K562 (cell line): Measurements from ENCODE around the gene CYLD. TPM values are rescaled to one million over a fixed set of nuclear protein-coding genes. Genes with fewer than 3 reads are reported as not detected.

Experiments used
- ATAC-seq: fragments of 200-7000 bp; cut with Tn5 transposase; 3 replicates; pipeline ENCODE4 v1.9.1; 2020; ENCODE audit warnings: moderate library complexity
- BruUV-seq: library from RNA; stranded (reverse); fragments of 400-500 nt; replicated peaks from 2 replicates; lab custom pipeline; 2021; lab: Mats Ljungman, UMichigan
- CTCF ChIA-PET: fragments of 300-600 bp; formaldehyde crosslinking; extraction: SDS; loops from one replicate; lab custom pipeline; 2021; ENCODE audit warnings: low intra/inter-chr PET ratio; lab: Yijun Ruan, JAX
- POLR2A ChIA-PET: fragments of 300-600, 350-650 bp; sonication (Branson Sonifier 250); formaldehyde crosslinking; extraction: SDS; loops from one replicate; lab custom pipeline; 2021; ENCODE audit warnings: antibody characterized with exemption, inconsistent platforms; lab: Yijun Ruan, JAX
- DNase-seq, 4 experiments: peaks; one replicate each; pipeline versions ENCODE4 v3.0.0 to v3.0.0-alpha.2; 2011 to 2018; ENCODE audit warnings: low spot score in 3 of 4, mixed read lengths in 3 of 4; ENCODE audit errors: extremely low read depth in 1 of 4
- FAIRE-seq: peaks from 2 replicates; lab custom pipeline; 2011; peaks lifted over from hg19 to GRCh38; lab: Jason Lieb, UNC
- H2AFZ ChIP-seq: 2 replicates; pipeline ENCODE4 v1.6.0; 2011; ENCODE audit warnings: low read depth, low read length, control low read depth, inconsistent platforms
- H3K27ac ChIP-seq: fragments of 200-600 bp; 3 replicates; pipeline ENCODE4 v1.8.0; 2011; ENCODE audit warnings: low read depth, mild to moderate bottlenecking, control low read depth, inconsistent platforms, low read length, moderate library complexity, mixed read lengths; ENCODE audit errors: extremely low read depth
- H3K27me3 ChIP-seq, 2 experiments: fragments of 300-600 bp in 1 of 2; 2 replicates in 1 of 2; 3 replicates in 1 of 2; pipeline versions ENCODE4 v1.6.0 to v1.8.0; 2011; ENCODE audit warnings: inconsistent platforms in 2 of 2, low read length in 2 of 2, mild to moderate bottlenecking in 1 of 2, mixed read lengths in 1 of 2, moderate library complexity in 1 of 2; ENCODE audit not compliant: control insufficient read depth in 2 of 2, insufficient read depth in 2 of 2
- H3K36me3 ChIP-seq: fragments of 300-600 bp; 3 replicates; pipeline ENCODE4 v1.8.0; 2011; ENCODE audit warnings: mild to moderate bottlenecking, low read length, inconsistent platforms; ENCODE audit not compliant: control insufficient read depth, insufficient read depth
- H3K4me1 ChIP-seq, 2 experiments: fragments of 200-600 bp in 1 of 2; replicated peaks in 1 of 2; 2 replicates in 1 of 2; 3 replicates in 1 of 2; pipeline versions ENCODE4 v1.5.1 to v1.8.0; 2011; ENCODE audit warnings: inconsistent platforms in 2 of 2, low read length in 2 of 2, mild to moderate bottlenecking in 1 of 2, mixed read lengths in 1 of 2, moderate library complexity in 1 of 2; ENCODE audit not compliant: control insufficient read depth in 2 of 2, insufficient read depth in 2 of 2
- H3K4me2 ChIP-seq: 2 replicates; pipeline ENCODE4 v1.6.1; 2011; ENCODE audit warnings: low read length, control low read depth, inconsistent platforms, mixed read lengths; ENCODE audit not compliant: insufficient read depth
- H3K4me3 ChIP-seq: fragments of 200-600 bp; sonication (generic), shearing (Covaris generic); 2 replicates; pipeline ENCODE4 v1.5.1; 2016; ENCODE audit warnings: control low read depth, inconsistent platforms
- H3K79me2 ChIP-seq: fragments of 200-600 bp; 3 replicates; pipeline ENCODE4 v1.8.0; 2011; ENCODE audit warnings: low read length, inconsistent platforms; ENCODE audit not compliant: control insufficient read depth, insufficient read depth
- H3K9ac ChIP-seq, 2 experiments: 2 replicates each; pipeline versions ENCODE4 v1.6.0 to v1.6.1; 2011; ENCODE audit warnings: low read depth in 2 of 2, low read length in 2 of 2, control low read depth in 1 of 2, inconsistent platforms in 1 of 2, mild to moderate bottlenecking in 1 of 2, mixed read lengths in 1 of 2; ENCODE audit not compliant: insufficient read depth in 1 of 2
- H3K9me1 ChIP-seq: one replicate; pipeline ENCODE4 v1.6.0; 2011; ENCODE audit warnings: inconsistent platforms, mild to moderate bottlenecking, low read length, moderate library complexity; ENCODE audit not compliant: control insufficient read depth, insufficient read depth
- H3K9me3 ChIP-seq: replicated peaks from 2 replicates; pipeline ENCODE4 v1.5.1; 2011; ENCODE audit warnings: low read depth, low read length, inconsistent platforms; ENCODE audit not compliant: control insufficient read depth, insufficient read depth
- H4K20me1 ChIP-seq: replicated peaks from 2 replicates; pipeline ENCODE4 v1.6.1; 2011; ENCODE audit warnings: low read length, inconsistent platforms, mixed read lengths; ENCODE audit not compliant: control insufficient read depth, insufficient read depth
- CHD2 ChIP-seq: IDR thresholded peaks from 2 replicates; pipeline ENCODE4 v1.6.1; 2011; ENCODE audit warnings: low read depth, low read length
- CTCFL ChIP-seq: IDR thresholded peaks from 2 replicates; pipeline ENCODE4 v1.6.1; 2011; ENCODE audit warnings: borderline replicate concordance, low read depth, mild to moderate bottlenecking, moderate library complexity, low read length; ENCODE audit not compliant: insufficient read depth, poor library complexity, severe bottlenecking
- E2F4 ChIP-seq: sonication (generic); formaldehyde crosslinking; IDR thresholded peaks from 2 replicates; pipeline ENCODE4 v1.8.0; 2022; ENCODE audit warnings: mild to moderate bottlenecking, low read depth, missing genetic modification reagents
- ELF1 ChIP-seq: fragments of 200-800 bp; sonication (Bioruptor generic); IDR thresholded peaks from 2 replicates; pipeline ENCODE4 v1.6.1; 2016; ENCODE audit warnings: missing genetic modification characterization, missing compliant biosample characterization
- GTF2A2 ChIP-seq: IDR thresholded peaks from 2 replicates; pipeline ENCODE4 v1.6.1; 2016; ENCODE audit warnings: mild to moderate bottlenecking, missing genetic modification characterization, missing compliant biosample characterization
- LARP7 ChIP-seq: fragments of 450-650 bp; IDR thresholded peaks from 2 replicates; pipeline ENCODE4 v1.6.1; 2016
- MEIS2 ChIP-seq: fragments of 450-650 bp; IDR thresholded peaks from 2 replicates; pipeline ENCODE4 v1.6.1; 2014; ENCODE audit warnings: mild to moderate bottlenecking; ENCODE audit not compliant: partially characterized antibody
- MNT ChIP-seq, 2 experiments: fragments of 450-650 bp; conservative IDR thresholded peaks; 2 replicates each; pipeline ENCODE4 v1.6.1; 2017; ENCODE audit warnings: mild to moderate bottlenecking in 2 of 2, moderate library complexity in 2 of 2
- MXD1 ChIP-seq: fragments of 250-450 bp; sonication (Bioruptor Pico); IDR thresholded peaks from 2 replicates; pipeline ENCODE4 v1.8.0; 2021; ENCODE audit warnings: borderline replicate concordance, mild to moderate bottlenecking, moderate library complexity; ENCODE audit not compliant: poor library complexity, severe bottlenecking
- SPI1 ChIP-seq: IDR thresholded peaks from 2 replicates; pipeline ENCODE4 v1.6.1; 2011; ENCODE audit warnings: low read depth, low read length, control low read depth, borderline replicate concordance
- SREBF1 ChIP-seq: fragments of 150-350 bp; IDR thresholded peaks from 2 replicates; pipeline ENCODE4 v1.6.1; 2014; ENCODE audit warnings: antibody characterized with exemption, low read depth, low read length, borderline replicate concordance
- THRB ChIP-seq: fragments of 450-650 bp; formaldehyde crosslinking; conservative IDR thresholded peaks from 2 replicates; pipeline ENCODE4 v1.4.0; 2022; ENCODE audit warnings: mild to moderate bottlenecking, missing genetic modification characterization
- ZC3H8 ChIP-seq: fragments of 450-650 bp; IDR thresholded peaks from 2 replicates; pipeline ENCODE4 v1.6.1; 2017
- WGBS: fragments of 100-300 bp; shearing (Covaris generic); methylation state at CpG from one replicate; pipeline ENCODE4 v1.1.6; 2016; ENCODE audit warnings: low coverage, mixed read lengths; ENCODE audit not compliant: insufficient coverage; ENCODE audit errors: missing lambda C conversion rate; 5-methylcytosine and 5-hydroxymethylcytosine counted together
- in situ Hi-C: fragments of 300-500 bp; cut with MboI; formaldehyde crosslinking; loops from 4 replicates; pipeline ENCODE4 v1.15.0; 2018; ENCODE audit warnings: inconsistent platforms, mixed read lengths
- intact Hi-C: fragments of 100-400 bp; cut with micrococcal nuclease; formaldehyde crosslinking; loops from 2 replicates; pipeline ENCODE4 v1.14.2; 2022
- polyA plus RNA-seq, 8 experiments: library from polyadenylated mRNA; depleted of rRNA in 4 of 8; stranded (reverse) in 5 of 8; unstranded in 3 of 8; fragments of >200 nt; fragmentation: Nextera tagmentation in 2 of 8; fragmentation: Illumina TruSeq in 1 of 8; extraction: Ambion mirVana in 2 of 8; extraction: Trizol in 1 of 8; gene quantifications; 2 replicates each; pipeline versions ENCODE4 v1.2.1 to v1.2.3, GENCODE V29; 2011 to 2014; ENCODE audit warnings: inconsistent platforms in 1 of 8, missing spikeins in 1 of 8
- total RNA-seq, 7 experiments: library from RNA; depleted of rRNA in 6 of 7; stranded (reverse); fragments of >200 nt in 6 of 7; fragmentation: Illumina TruSeq in 2 of 7; extraction: Trizol in 2 of 7; gene quantifications; 2 replicates each; pipeline versions ENCODE4 v1.2.1 to v1.2.3, GENCODE V29; 2011 to 2021; ENCODE audit warnings: low replicate concordance in 1 of 7

The CYLD gene
- total and polyA plus RNA-seq, 9 of the 15 experiments (the other 6 are each of a cell fraction or from before 2014, with no cell fraction given) = 3.4 to 7.4 (median 5.3) TPM

GRCh38 chr16:50841081-50841886 is 99.4 kb downstream of the CYLD start:
- H3K9me3 ChIP-seq = no peaks in the 10 kb centered on the region
- ATAC-seq (peak; percentile 96), FAIRE-seq (peak; percentile 91), DNase-seq (peak; percentile 78 to 93 (median 84))
- in situ Hi-C loops (no loop called here), intact Hi-C loops (loop anchor here (2.0 kb wide), 1 partner anchor 40 kb away; no protein-coding TSS in a partner anchor)
- H3K79me2 ChIP-seq = no peaks in the 10 kb centered on the region
- H3K4me3 ChIP-seq = peak overlapping the region; percentile 26; the same call in 1 of the 2 replicates
- no TSS peak for BruUV-seq
- peaks cover 17 to 19% of the 10 kb centered on the region in 2 experiments for H3K4me1 ChIP-seq
- peak overlapping the region; percentile 51; the same call in 2 of the 3 replicates for H3K27ac ChIP-seq
- H4K20me1 ChIP-seq = no peaks in the 10 kb centered on the region; the same call in 1 of the 2 replicates
- H2AFZ ChIP-seq = peak overlapping the region; percentile 89
- H3K36me3 ChIP-seq = no peaks in the 10 kb centered on the region
- CTCF ChIA-PET = no interaction called here
- H3K9ac ChIP-seq = peak overlapping the region; percentile 46 to 75
- H3K9me1 ChIP-seq = no peaks in the 10 kb centered on the region
- peaks cover 0 to 17% of the 10 kb centered on the region in 2 experiments; a peak in 2 of 5 replicates for H3K27me3 ChIP-seq
- H3K4me2 ChIP-seq = peak overlapping the region; percentile 80
- 4% methylated on average over 38 of the region's 44 CpGs for WGBS
- POLR2A ChIA-PET = interaction anchor here (0.6 to 1.1 kb wide), 5 partner anchors 9 to 224 kb away, joined by 3 read pairs; no protein-coding TSS in a partner anchor
- TF ChIP-seq THRB (CRISPR knock-in tag) (no peak), CTCFL (no peak), ZC3H8 (no peak), CHD2 (peak; percentile 55; the same call in 1 of the 2 replicates), MNT (conservative IDR thresholded peaks at IDR 0.05) (peak; percentile 47 to 76; a peak in 2 of 4 replicates), E2F4 (CRISPR knock-in tag) (no peak), MXD1 (CRISPR knock-in tag) (no peak), MEIS2 (peak; percentile 47), GTF2A2 (tag) (no peak), SPI1 (no peak), ELF1 (tag) (peak; percentile 44; the same call in 1 of the 2 replicates), SREBF1 (no peak), LARP7 (no peak)
